ENCODE results near the gene CCNT1. TPM values are rescaled to one million over a fixed set of nuclear protein-coding genes. Genes with fewer than 3 reads are reported as not detected.
"Not testable (repeated sequence)": the region's sequence is repeated elsewhere in the genome, so short reads cannot be mapped to it uniquely, and the experiment has no call there.

CCNT1 gene
- total and polyA plus RNA-seq, 2 of the 13 experiments (the other 11 are each of a cell fraction or from before 2014, with no cell fraction given), result 18.0 to 28.2 TPM

GRCh38 chr12:48651681-48652080 lies 64.8 kb downstream of the CCNT1 start (continued):
- TF ChIP-seq ZBTB14 (CRISPR knock-in tag; IDR thresholded peaks at IDR 0.05), result no peak

GRCh38 chr12:48645354-48645753 lies 71.2 kb downstream of the CCNT1 start:
- CTCF ChIA-PET (ENCODE audit: low intra/inter-chr PET ratio, low total read pairs); H3K27me3 ChIP-seq (ENCODE audit: control insufficient read depth in 1 of 2, insufficient read depth in 2 of 2, low read length in 2 of 2); H2AFZ ChIP-seq (ENCODE audit: low read length); H3K4me1 ChIP-seq (ENCODE audit: insufficient read depth, low read length); H3K4me2 ChIP-seq (ENCODE audit: low read depth, low read length); POLR2A ChIA-PET; DNase-seq (ENCODE audit: low spot score); FAIRE-seq; H3K27ac ChIP-seq (ENCODE audit: extremely low read length, insufficient read depth, low read length); H3K9ac ChIP-seq (ENCODE audit: insufficient read depth, low read depth, low read length); intact Hi-C loops (cut with micrococcal nuclease; ENCODE audit: unreplicated experiment); H3K9me3 ChIP-seq (ENCODE audit: low read length); H3K36me3 ChIP-seq (replicated peaks in 1 of 2; ENCODE audit: control insufficient read depth in 1 of 2, insufficient read depth in 2 of 2, low read length in 2 of 2); BruUV-seq (replicated peaks); H3K4me3 ChIP-seq (replicated peaks in 1 of 3; ENCODE audit: insufficient read depth in 1 of 3, low read depth in 2 of 3, low read length in 3 of 3); in situ Hi-C loops (cut with HindIII; ENCODE audit: extremely low pct_ligation_motif_present, low pct_unique_long_range_greater_than_20kb); H4K20me1 ChIP-seq (ENCODE audit: insufficient read depth, low read length); H3K79me2 ChIP-seq (ENCODE audit: insufficient read depth, low read length); ATAC-seq: not testable (repeated sequence)
- 95% methylated on average over 8 of the region's 8 CpGs for WGBS (ENCODE audit: low lambda C conversion rate)

- H3K79me2 ChIP-seq (ENCODE audit: insufficient read depth, low read length), result no peaks in the 10 kb centered on the region
- intact Hi-C loops (cut with micrococcal nuclease; ENCODE audit: unreplicated experiment), result no loop called here
- no peak for ATAC-seq
- 81% methylated on average over 2 of the region's 2 CpGs for WGBS (ENCODE audit: low lambda C conversion rate)
- DNase-seq (ENCODE audit: low spot score), result no peak
- no peak overlapping the region for H2AFZ ChIP-seq (ENCODE audit: low read length)
- H3K4me2 ChIP-seq (ENCODE audit: low read depth, low read length), result no peak overlapping the region
- in situ Hi-C loops (cut with HindIII; ENCODE audit: extremely low pct_ligation_motif_present, low pct_unique_long_range_greater_than_20kb), result no loop called here
- no peaks in the 10 kb centered on the region for H3K36me3 ChIP-seq (replicated peaks in 1 of 2; ENCODE audit: control insufficient read depth in 1 of 2, insufficient read depth in 2 of 2, low read length in 2 of 2)
- H3K9me3 ChIP-seq (ENCODE audit: low read length), result no peaks in the 10 kb centered on the region
- no peaks in the 10 kb centered on the region for H4K20me1 ChIP-seq (ENCODE audit: insufficient read depth, low read length)
- POLR2A ChIA-PET, result no interaction called here
- no peaks in the 10 kb centered on the region for H3K4me1 ChIP-seq (ENCODE audit: insufficient read depth, low read length)
- H3K9ac ChIP-seq (ENCODE audit: insufficient read depth, low read depth, low read length), result no peak overlapping the region
- no peak overlapping the region for H3K4me3 ChIP-seq (replicated peaks in 1 of 3; ENCODE audit: insufficient read depth in 1 of 3, low read depth in 2 of 3, low read length in 3 of 3)
- H3K27ac ChIP-seq (ENCODE audit: extremely low read length, insufficient read depth, low read length), result no peak overlapping the region
- no peak for TF ChIP-seq CERS6 (CRISPR knock-in tag; IDR thresholded peaks at IDR 0.05)
- TF ChIP-seq CEBPB (IDR thresholded peaks at IDR 0.05; ENCODE audit: borderline replicate concordance, low read depth, low read length), result peak; percentile 46; the same call in 1 of the 2 replicates
- no peak for TF ChIP-seq ZBTB1 (CRISPR knock-in tag; IDR thresholded peaks at IDR 0.05; ENCODE audit: borderline replicate concordance)
- TF ChIP-seq POLR2A (IDR thresholded peaks at IDR 0.05; ENCODE audit: insufficient read depth in 1 of 2, low read depth in 2 of 2, low read length in 2 of 2), result no peak
- H3K27me3 ChIP-seq (ENCODE audit: control insufficient read depth in 1 of 2, insufficient read depth in 2 of 2, low read length in 2 of 2), result no peaks in the 10 kb centered on the region
- FAIRE-seq, result no peak
- BruUV-seq (replicated peaks), result no TSS peak
- CTCF ChIA-PET (ENCODE audit: low intra/inter-chr PET ratio, low total read pairs), result no interaction called here
These were observed 73.5 kb downstream of the CCNT1 start for GRCh38 chr12:48643011-48643410.

GRCh38 chr12:48641752-48642555 lies 74.6 kb downstream of the CCNT1 start:
- DNase-seq (ENCODE audit: low spot score); intact Hi-C loops (cut with micrococcal nuclease; ENCODE audit: unreplicated experiment): not testable (repeated sequence)
- WGBS (ENCODE audit: low lambda C conversion rate), result 89% methylated on average over 11 of the region's 54 CpGs

More at GRCh38 chr12:48641752-48642555, 74.6 kb downstream of the CCNT1 start:
- H3K36me3 ChIP-seq (replicated peaks in 1 of 2; ENCODE audit: control insufficient read depth in 1 of 2, insufficient read depth in 2 of 2, low read length in 2 of 2); CTCF ChIA-PET (ENCODE audit: low intra/inter-chr PET ratio, low total read pairs); H3K27me3 ChIP-seq (ENCODE audit: control insufficient read depth in 1 of 2, insufficient read depth in 2 of 2, low read length in 2 of 2); H3K4me3 ChIP-seq (replicated peaks in 1 of 3; ENCODE audit: insufficient read depth in 1 of 3, low read depth in 2 of 3, low read length in 3 of 3); POLR2A ChIA-PET; H3K9ac ChIP-seq (ENCODE audit: insufficient read depth, low read depth, low read length); H2AFZ ChIP-seq (ENCODE audit: low read length); BruUV-seq (replicated peaks); H3K79me2 ChIP-seq (ENCODE audit: insufficient read depth, low read length); H3K27ac ChIP-seq (ENCODE audit: extremely low read length, insufficient read depth, low read length); H3K4me1 ChIP-seq (ENCODE audit: insufficient read depth, low read length); H4K20me1 ChIP-seq (ENCODE audit: insufficient read depth, low read length); in situ Hi-C loops (cut with HindIII; ENCODE audit: extremely low pct_ligation_motif_present, low pct_unique_long_range_greater_than_20kb); ATAC-seq; FAIRE-seq; H3K9me3 ChIP-seq (ENCODE audit: low read length); H3K4me2 ChIP-seq (ENCODE audit: low read depth, low read length): not testable (repeated sequence)
